Osteocyte (in vitro differentiated cells): ENCODE measurements around the gene NSUN3. TPM values are rescaled to one million over a fixed set of nuclear protein-coding genes. Genes with fewer than 3 reads are reported as not detected.

ENCODE experiments used
- DNase-seq: peaks from one replicate; pipeline ENCODE4 v3.0.0; 2021; ENCODE audit warnings: mixed read lengths; ENCODE audit not compliant: unreplicated experiment; ENCODE audit errors: extremely low spot score
- H3K27ac Mint-ChIP-seq: one replicate; pipeline ENCODE4 v1.8.0; 2021; ENCODE audit warnings: mild to moderate bottlenecking, mixed read lengths; ENCODE audit not compliant: unreplicated experiment
- H3K27me3 Mint-ChIP-seq: one replicate; pipeline ENCODE4 v1.8.0; 2021; ENCODE audit warnings: mixed read lengths; ENCODE audit not compliant: unreplicated experiment
- H3K36me3 Mint-ChIP-seq: one replicate; pipeline ENCODE4 v1.8.0; 2021; ENCODE audit warnings: mixed read lengths; ENCODE audit not compliant: unreplicated experiment
- H3K4me1 Mint-ChIP-seq: one replicate; pipeline ENCODE4 v1.8.0; 2021; ENCODE audit warnings: mixed read lengths; ENCODE audit not compliant: unreplicated experiment
- H3K4me3 Mint-ChIP-seq: one replicate; pipeline ENCODE4 v1.8.0; 2021; ENCODE audit warnings: mild to moderate bottlenecking, moderate library complexity, mixed read lengths; ENCODE audit not compliant: unreplicated experiment
- H3K9me3 Mint-ChIP-seq: one replicate; pipeline ENCODE4 v1.8.0; 2021; ENCODE audit warnings: mixed read lengths; ENCODE audit not compliant: unreplicated experiment
- CTCF ChIP-seq: fragments of 200-600 bp; sonication (generic); IDR thresholded peaks from 2 replicates; pipeline ENCODE4 v1.5.0; 2021; ENCODE audit warnings: antibody characterized with exemption, mild to moderate bottlenecking, moderate library complexity
- total RNA-seq: library from RNA; stranded (reverse); gene quantifications from 2 replicates; pipeline ENCODE4 v1.2.1, GENCODE V29; 2021

NSUN3 gene
- total RNA-seq, 1 donor from 2014 or later = 15.0 TPM

- Mint-ChIP-seq H3K4me1 (peaks cover 36% of the 10 kb centered on the region), H3K27ac (peak overlapping the region; percentile 100), H3K27me3 (no peaks in the 10 kb centered on the region), H3K36me3 (peaks cover 17% of the 10 kb centered on the region), H3K9me3 (no peaks in the 10 kb centered on the region), H3K4me3 (peak overlapping the region; percentile 95)
- DNase-seq = no peak
- TF ChIP-seq CTCF = no peak
Measured at GRCh38 chr3:94064243-94064860, 1.5 kb downstream of the NSUN3 start.

GRCh38 chr3:94065122-94065521 is 2.3 kb downstream of the NSUN3 start:
- Mint-ChIP-seq H3K27ac (no peak overlapping the region), H3K27me3 (no peaks in the 10 kb centered on the region), H3K4me1 (peaks cover 36% of the 10 kb centered on the region), H3K36me3 (peaks cover 14% of the 10 kb centered on the region), H3K9me3 (no peaks in the 10 kb centered on the region), H3K4me3 (peak overlapping the region; percentile 11)
- DNase-seq = no peak
- no peak for TF ChIP-seq CTCF

DNA sequence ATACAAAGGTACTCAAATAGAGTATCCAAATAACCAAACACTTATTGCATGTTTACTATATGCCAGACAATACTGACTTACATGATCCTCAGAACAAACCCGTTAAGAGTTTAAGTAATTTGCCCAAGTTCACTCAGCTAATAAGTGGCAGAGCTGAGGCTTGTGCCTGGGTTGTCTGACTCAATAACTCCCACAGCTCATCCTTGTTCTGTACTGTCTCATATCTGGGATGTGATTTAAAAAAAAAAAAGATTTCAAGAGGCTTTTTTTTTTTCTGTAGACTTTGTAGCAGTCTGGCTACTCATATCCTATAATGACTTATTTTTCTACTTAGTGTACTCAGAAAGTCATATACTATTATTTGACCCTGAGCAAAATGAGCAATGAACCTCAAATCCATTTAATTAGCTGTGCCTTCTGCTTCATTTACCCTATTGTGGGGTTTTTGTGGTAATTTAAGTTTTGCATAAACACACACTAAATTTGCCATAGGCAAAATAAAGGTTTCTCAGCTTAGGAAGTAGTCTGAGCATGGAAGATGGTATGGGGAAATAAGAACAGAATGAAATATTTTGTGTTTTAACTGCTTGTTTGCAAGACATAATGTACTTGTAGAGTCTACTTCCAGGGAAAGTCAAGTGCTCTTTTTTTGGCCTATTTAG is 3.1 kb downstream of the NSUN3 start:
- H3K4me3 Mint-ChIP-seq = no peak overlapping the region
- TF ChIP-seq CTCF = no peak
- no peak overlapping the region for H3K27ac Mint-ChIP-seq

DNA sequence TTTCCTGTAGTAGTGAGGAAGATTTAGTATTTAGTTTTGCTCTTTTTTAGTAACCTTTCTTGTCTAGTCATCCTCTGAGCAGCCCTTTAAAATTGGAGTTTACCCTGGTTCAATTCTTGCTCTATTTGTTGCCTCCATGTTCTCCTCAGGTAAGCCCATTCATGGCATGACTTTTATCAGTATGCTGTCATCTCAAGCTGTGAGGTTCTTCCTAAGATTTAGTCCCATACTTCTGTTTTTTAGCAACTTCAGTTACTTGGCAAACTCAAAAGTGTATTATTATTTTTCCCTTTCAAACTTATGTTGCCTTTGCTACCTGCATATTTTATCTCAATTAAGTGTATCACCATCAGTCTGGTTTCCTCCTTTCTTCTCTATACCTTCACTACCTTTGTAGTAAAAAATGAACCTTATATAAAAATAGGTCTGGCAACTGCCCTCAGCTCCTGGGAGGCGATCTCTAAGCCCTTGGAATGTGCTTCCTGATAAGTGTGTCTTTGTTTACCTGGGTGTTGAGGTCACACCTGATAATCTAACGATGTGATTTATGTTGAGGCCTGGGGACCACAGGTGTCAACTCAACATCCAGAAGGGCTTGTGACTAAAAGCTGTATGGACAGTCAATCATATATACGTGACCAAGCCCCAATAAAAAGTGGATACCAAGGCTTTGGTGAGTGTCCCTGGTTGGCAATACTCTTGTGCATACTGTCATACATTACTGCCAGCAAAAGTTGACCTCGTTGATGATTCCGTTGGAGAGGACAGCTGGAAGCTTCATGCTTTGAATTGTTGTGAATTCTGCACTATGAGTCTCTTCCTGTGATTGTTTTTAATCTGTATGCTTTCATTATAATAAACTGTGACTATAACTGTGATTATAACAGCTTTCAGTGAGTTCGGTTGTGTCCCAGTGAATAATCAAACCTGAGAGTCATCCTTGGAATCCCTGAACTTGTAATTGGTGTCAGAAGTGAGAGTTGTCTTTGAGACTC is 3.9 kb downstream of the NSUN3 start:
- Mint-ChIP-seq H3K4me1 (peaks cover 34% of the 10 kb centered on the region), H3K36me3 (peaks cover 14% of the 10 kb centered on the region), H3K27ac (peak overlapping the region; percentile 19), H3K27me3 (no peaks in the 10 kb centered on the region), H3K9me3 (no peaks in the 10 kb centered on the region), H3K4me3 (no peak overlapping the region)
- DNase-seq = no peak
- no peak for TF ChIP-seq CTCF

More for the DNA sequence above, 3.1 kb downstream of the NSUN3 start:
- no peaks in the 10 kb centered on the region for H3K27me3 Mint-ChIP-seq
- no peaks in the 10 kb centered on the region for H3K9me3 Mint-ChIP-seq
- peaks cover 36% of the 10 kb centered on the region for H3K4me1 Mint-ChIP-seq
- no peak for DNase-seq
- H3K36me3 Mint-ChIP-seq = peaks cover 14% of the 10 kb centered on the region
